Measurements from ENCODE around the gene SIPA1L3. TPM values are rescaled to one million over a fixed set of nuclear protein-coding genes. Genes with fewer than 3 reads are reported as not detected.

SIPA1L3 gene
- total RNA-seq, 4 donors from 2014 or later, result 4.1 to 18.7 (median 6.1) TPM

DNA sequence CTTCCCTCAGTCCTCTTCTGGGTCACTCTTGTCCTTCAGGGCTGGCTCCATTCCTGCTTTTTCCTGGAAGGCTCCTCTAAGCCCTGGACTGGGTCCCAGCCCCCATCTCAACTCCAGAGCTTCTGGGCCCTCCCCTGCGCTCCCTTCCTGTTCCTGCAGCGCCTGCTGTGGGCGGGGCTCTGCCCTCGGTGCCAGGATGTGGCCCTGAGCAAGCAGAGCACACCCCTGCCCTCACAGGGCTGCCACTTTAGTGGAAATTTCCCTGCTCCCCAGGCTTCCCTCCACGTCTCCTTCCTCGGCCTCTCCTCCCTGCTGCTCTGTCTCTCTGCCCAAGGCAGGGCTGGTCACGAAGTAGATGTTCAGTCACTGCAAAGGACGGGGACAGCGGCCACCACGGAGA, 288.2 kb downstream of the SIPA1L3 start:
- Histone ChIP-seq H3K4me1 (peaks cover 0 to 2% of the 10 kb centered on the region in 2 donors), H3K27ac (no peak overlapping the region), H3K27me3 (no peaks in the 10 kb centered on the region), H3K9me3 (no peaks in the 10 kb centered on the region), H3K36me3 (peaks cover 0 to 12% of the 10 kb centered on the region in 2 donors), H3K4me3 (no peak overlapping the region)
- intact Hi-C loops (cut with DNase I; ENCODE audit: low total_unique reads), result no loop called here
- TF ChIP-seq, protein P1, sequence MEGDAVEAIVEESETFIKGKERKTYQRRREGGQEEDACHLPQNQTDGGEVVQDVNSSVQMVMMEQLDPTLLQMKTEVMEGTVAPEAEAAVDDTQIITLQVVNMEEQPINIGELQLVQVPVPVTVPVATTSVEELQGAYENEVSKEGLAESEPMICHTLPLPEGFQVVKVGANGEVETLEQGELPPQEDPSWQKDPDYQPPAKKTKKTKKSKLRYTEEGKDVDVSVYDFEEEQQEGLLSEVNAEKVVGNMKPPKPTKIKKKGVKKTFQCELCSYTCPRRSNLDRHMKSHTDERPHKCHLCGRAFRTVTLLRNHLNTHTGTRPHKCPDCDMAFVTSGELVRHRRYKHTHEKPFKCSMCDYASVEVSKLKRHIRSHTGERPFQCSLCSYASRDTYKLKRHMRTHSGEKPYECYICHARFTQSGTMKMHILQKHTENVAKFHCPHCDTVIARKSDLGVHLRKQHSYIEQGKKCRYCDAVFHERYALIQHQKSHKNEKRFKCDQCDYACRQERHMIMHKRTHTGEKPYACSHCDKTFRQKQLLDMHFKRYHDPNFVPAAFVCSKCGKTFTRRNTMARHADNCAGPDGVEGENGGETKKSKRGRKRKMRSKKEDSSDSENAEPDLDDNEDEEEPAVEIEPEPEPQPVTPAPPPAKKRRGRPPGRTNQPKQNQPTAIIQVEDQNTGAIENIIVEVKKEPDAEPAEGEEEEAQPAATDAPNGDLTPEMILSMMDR (IDR thresholded peaks at IDR 0.05 in 4 of 5, conservative IDR thresholded peaks at IDR 0.05 in 1 of 5), result no peak
- no peak for TF ChIP-seq POLR2A (IDR thresholded peaks at IDR 0.05)
- in situ Hi-C loops (cut with MboI; ENCODE audit: low sequenced_read_pairs in 4 of 4), result no loop called here
- DNase-seq (no peak), ATAC-seq (no peak)

DNA sequence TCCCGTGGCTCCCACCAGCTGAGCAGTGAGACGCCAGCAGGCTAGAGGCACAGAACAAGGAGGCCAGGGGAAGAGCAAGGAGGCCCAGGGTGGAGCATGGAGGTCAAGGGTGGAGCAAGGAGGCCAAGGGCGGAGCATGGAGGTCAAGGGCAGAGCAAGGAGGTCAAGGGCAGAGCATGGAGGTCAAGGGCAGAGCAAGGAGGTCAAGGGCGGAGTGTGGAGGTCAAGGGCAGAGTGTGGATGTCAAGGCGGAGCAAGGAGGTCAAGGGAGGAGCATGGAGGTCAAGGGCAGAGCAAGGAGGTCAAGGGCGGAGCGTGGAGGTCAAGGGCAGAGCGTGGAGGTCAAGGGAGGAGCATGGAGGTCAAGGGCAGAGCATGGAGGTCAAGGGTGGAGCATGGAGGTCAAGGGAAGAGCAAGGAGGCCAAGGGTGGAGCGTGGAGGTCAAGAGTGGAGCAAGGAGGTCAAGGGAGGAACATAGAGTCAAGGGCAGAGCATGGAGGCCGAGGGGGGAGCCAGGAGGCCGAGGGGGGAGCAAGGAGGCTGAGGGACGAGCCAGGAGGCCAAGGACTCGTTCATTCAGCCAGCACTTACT, 289.3 kb downstream of the SIPA1L3 start:
- DNase-seq (no peak), ATAC-seq (no peak)
- H3K4me1 ChIP-seq, result no peaks in the 10 kb centered on the region
- TF ChIP-seq, protein P1 (IDR thresholded peaks at IDR 0.05 in 4 of 5, conservative IDR thresholded peaks at IDR 0.05 in 1 of 5), result no peak
- no peak for TF ChIP-seq POLR2A (IDR thresholded peaks at IDR 0.05)
- intact Hi-C loops (cut with DNase I; ENCODE audit: low total_unique reads) (no loop called here), in situ Hi-C loops (cut with MboI; ENCODE audit: low sequenced_read_pairs in 4 of 4) (no loop called here)
- H3K36me3 ChIP-seq, result peaks cover 0 to 12% of the 10 kb centered on the region in 2 donors
- H3K4me3 ChIP-seq, result no peak overlapping the region
- no peaks in the 10 kb centered on the region for H3K9me3 ChIP-seq
- H3K27me3 ChIP-seq, result no peaks in the 10 kb centered on the region
- no peak overlapping the region for H3K27ac ChIP-seq

DNA sequence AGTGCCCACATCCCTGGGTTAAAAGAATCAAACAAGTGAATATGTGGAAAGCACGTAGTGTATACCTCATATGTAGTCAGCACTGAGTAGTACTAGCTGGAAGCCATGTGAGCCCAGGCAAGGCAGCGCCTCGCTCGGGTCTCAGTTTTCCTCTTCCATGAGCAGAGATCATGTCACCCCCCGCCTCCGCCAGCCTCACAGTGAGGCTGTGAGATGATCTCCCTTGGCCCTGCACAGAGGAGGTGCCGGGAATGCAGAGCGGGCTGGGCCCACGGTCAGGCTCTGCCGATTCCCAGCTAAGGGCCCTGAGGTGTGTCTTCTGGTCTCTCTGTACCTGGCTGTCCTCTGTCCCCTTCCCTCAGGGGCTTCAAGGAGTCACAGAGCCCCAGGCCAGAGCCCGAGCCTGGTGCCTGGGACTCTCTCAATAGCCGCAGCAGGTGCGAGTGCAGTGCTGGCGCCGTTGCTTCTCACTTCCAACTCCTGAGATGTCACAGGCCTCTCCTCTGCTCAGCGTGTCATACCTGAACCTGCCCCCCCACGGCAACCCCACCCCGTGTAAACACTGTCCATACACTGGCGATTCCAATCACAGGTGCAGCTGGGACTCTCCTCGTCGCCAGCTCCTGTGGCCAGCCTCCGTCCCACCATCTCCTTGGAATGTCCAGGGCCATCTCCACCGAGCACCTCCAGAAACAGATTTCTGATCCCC, 290.1 kb downstream of the SIPA1L3 start:
- ATAC-seq, result no peak
- Histone ChIP-seq H3K4me1 (no peaks in the 10 kb centered on the region), H3K27ac (no peak overlapping the region), H3K9me3 (no peaks in the 10 kb centered on the region), H3K4me3 (no peak overlapping the region), H3K36me3 (peaks cover 0 to 17% of the 10 kb centered on the region in 2 donors), H3K27me3 (no peaks in the 10 kb centered on the region)
- DNase-seq, result no peak
- in situ Hi-C loops (cut with MboI; ENCODE audit: low sequenced_read_pairs in 4 of 4), result no loop called here
- intact Hi-C loops (cut with DNase I; ENCODE audit: low total_unique reads), result no loop called here
- TF ChIP-seq, protein P1 (IDR thresholded peaks at IDR 0.05 in 4 of 5, conservative IDR thresholded peaks at IDR 0.05 in 1 of 5), result no peak
- TF ChIP-seq POLR2A (IDR thresholded peaks at IDR 0.05), result no peak

DNA sequence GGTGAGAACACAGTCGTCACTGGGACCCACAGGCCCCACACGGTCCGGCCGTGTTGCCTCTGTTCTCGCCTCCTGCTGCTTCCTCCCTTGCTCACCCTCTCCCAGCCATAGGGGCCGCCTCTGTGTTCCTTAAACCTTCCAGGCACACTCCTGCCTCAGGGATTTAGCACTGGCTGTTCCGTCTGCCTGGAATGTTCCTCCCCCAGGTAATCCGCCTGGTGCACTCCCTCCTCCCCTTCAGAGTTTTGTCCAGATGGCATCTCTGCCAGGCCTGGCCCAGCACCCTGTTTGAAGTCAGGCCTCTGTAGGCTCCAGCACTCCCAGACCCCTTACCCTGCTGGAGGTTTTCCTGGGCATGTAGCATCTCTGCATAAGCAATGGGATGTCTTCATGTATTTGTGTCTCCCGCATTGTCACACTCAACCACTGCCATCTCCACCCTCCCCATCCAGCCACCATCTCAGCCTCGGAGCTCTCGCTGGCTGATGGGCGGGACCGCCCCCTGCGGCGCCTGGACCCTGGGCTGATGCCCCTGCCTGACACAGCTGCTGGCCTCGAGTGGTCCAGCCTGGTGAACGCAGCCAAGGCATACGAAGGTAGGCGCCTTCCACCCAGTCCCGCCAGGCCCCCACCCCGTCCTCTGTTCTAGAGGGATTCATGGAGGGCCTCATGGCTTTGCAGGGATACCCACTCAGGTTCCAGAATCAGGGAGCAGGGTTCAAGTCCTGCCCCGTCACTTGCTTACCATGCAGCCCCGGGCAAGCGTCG, 291.1 kb downstream of the SIPA1L3 start:
- Histone ChIP-seq H3K4me3 (no peak overlapping the region), H3K27me3 (no peaks in the 10 kb centered on the region), H3K27ac (no peak overlapping the region), H3K9me3 (no peaks in the 10 kb centered on the region), H3K4me1 (no peaks in the 10 kb centered on the region), H3K36me3 (peaks cover 0 to 28% of the 10 kb centered on the region in 2 donors)
- ATAC-seq, result no peak
- intact Hi-C loops (cut with DNase I; ENCODE audit: low total_unique reads), result no loop called here
- DNase-seq, result no peak
- in situ Hi-C loops (cut with MboI; ENCODE audit: low sequenced_read_pairs in 4 of 4), result no loop called here
- TF ChIP-seq POLR2A (IDR thresholded peaks at IDR 0.05), result no peak
- TF ChIP-seq, protein P1 (IDR thresholded peaks at IDR 0.05 in 4 of 5, conservative IDR thresholded peaks at IDR 0.05 in 1 of 5), result no peak
